GM12878 (cell line): Measurements from ENCODE around the gene CPLX1.
A peak's percentile ranks its signal among the peaks of the same experiment; 100 is the strongest.

Source experiments
- CREM ChIP-seq: IDR thresholded peaks from 2 replicates; pipeline ENCODE4 v1.6.1; 2014; ENCODE audit warnings: antibody characterized with exemption, low read depth
- EP300 ChIP-seq, 2 experiments: fragments of 150-350 bp in 1 of 2; IDR thresholded peaks; 2 replicates each; pipeline ENCODE4 v1.6.1; 2011 to 2012; ENCODE audit warnings: low read depth in 2 of 2, low read length in 2 of 2, borderline replicate concordance in 1 of 2, improper control_type of control experiment in 1 of 2, inconsistent platforms in 1 of 2; ENCODE audit not compliant: control insufficient read depth in 1 of 2
- IKZF1 ChIP-seq: fragments of 450-650 bp; conservative IDR thresholded peaks from 2 replicates; pipeline ENCODE4 v1.6.1; 2017; ENCODE audit warnings: antibody characterized with exemption, mild to moderate bottlenecking
- ZBTB40 ChIP-seq: fragments of 450-650 bp; IDR thresholded peaks from 2 replicates; pipeline ENCODE4 v1.6.1; 2016; ENCODE audit warnings: mild to moderate bottlenecking, moderate library complexity, borderline replicate concordance
- TF ChIP-seq, protein P1 (sequence below), 3 experiments: IDR thresholded peaks in 2 of 3; conservative IDR thresholded peaks in 1 of 3; 2 replicates each; pipeline ENCODE4 v1.5.1; 2011; ENCODE audit warnings: low read depth in 3 of 3, low read length in 3 of 3, mild to moderate bottlenecking in 3 of 3, control low read depth in 2 of 3, moderate library complexity in 2 of 3, inconsistent platforms in 1 of 3, mixed read lengths in 1 of 3; ENCODE audit not compliant: control insufficient read depth in 2 of 3, insufficient read depth in 1 of 3; ENCODE audit errors: extremely low read depth in 1 of 3

- TF ChIP-seq, protein P1, sequence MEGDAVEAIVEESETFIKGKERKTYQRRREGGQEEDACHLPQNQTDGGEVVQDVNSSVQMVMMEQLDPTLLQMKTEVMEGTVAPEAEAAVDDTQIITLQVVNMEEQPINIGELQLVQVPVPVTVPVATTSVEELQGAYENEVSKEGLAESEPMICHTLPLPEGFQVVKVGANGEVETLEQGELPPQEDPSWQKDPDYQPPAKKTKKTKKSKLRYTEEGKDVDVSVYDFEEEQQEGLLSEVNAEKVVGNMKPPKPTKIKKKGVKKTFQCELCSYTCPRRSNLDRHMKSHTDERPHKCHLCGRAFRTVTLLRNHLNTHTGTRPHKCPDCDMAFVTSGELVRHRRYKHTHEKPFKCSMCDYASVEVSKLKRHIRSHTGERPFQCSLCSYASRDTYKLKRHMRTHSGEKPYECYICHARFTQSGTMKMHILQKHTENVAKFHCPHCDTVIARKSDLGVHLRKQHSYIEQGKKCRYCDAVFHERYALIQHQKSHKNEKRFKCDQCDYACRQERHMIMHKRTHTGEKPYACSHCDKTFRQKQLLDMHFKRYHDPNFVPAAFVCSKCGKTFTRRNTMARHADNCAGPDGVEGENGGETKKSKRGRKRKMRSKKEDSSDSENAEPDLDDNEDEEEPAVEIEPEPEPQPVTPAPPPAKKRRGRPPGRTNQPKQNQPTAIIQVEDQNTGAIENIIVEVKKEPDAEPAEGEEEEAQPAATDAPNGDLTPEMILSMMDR (IDR thresholded peaks at IDR 0.05 in 2 of 3, conservative IDR thresholded peaks at IDR 0.05 in 1 of 3; ENCODE audit: control insufficient read depth in 2 of 3, extremely low read depth in 1 of 3, insufficient read depth in 1 of 3, low read depth in 3 of 3, low read length in 3 of 3): no peak
- no peak for TF ChIP-seq EP300 (IDR thresholded peaks at IDR 0.05; ENCODE audit: borderline replicate concordance in 1 of 2, control insufficient read depth in 1 of 2, low read depth in 2 of 2, low read length in 2 of 2)
- TF ChIP-seq ZBTB40: no peak
- 0 out of 2 replicates have a peak, but pooled peaks have one; percentile 24 for TF ChIP-seq IKZF1
- no peak for TF ChIP-seq CREM
These were observed 7.2 kb upstream of the CPLX1 start for GRCh38 chr4:833156-833555.
